ENCODE results near the gene GREB1L. TPM values are rescaled to one million over a fixed set of nuclear protein-coding genes. Genes with fewer than 3 reads are reported as not detected.
"Not testable (repeated sequence)": the region's sequence is repeated elsewhere in the genome, so short reads cannot be mapped to it uniquely, and the experiment has no call there.

GREB1L gene
- total RNA-seq, 2 experiments from 2014 or later, result not detected

DNA sequence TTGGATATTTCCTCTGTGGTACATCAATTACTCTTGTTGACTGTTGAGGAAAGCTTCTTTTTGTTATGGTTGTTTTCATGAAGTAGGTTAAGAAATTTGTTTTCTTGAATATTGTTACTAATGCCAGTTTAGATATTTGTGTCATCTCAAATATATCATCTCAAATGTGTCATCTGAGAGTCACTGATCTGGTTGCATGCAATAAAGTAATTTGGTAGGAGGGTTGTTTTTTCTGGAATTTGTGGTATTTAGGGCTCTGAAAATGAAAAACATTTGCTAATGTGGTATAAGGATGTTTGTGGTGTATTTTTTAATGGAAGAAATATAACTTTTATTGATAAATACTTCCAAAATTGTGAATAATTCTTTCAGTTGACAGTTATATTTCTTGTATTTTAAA, 117.7 kb downstream of the GREB1L start:
- POLR2A ChIA-PET, result no interaction called here
- CTCF ChIA-PET, result no interaction called here

DNA sequence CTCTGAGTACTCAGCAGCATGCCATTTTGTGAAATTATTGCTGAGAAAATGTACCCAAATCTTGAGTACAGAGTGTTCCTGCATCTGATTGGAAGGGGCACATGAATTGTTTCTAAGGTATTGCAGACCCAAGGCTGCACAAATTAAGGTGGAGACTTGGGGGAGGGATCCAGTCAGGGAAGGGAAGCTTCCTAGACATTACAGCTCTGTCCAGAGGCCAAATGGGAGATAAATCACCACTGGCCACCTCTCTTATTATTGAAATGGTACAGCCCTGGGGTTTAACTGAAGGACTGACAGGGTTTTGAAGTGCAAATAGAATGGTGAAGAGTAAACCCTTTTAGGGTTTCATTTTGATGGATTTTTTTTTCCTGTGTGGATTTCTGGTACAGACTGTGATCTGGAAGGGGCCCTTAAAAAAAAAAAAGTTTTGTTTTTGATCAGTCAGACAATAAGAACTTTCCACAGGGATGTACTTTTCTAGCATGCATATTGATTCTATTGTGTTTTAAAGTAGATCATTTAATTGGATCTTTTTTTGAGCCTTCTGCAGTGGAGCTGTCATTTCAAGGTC, 119.4 kb downstream of the GREB1L start:
- ChIA-PET CTCF (interaction anchor here (0.6 kb wide), 1 partner anchor 180 kb away, joined by 3 read pairs; no protein-coding TSS in a partner anchor), POLR2A (no interaction called here)

DNA sequence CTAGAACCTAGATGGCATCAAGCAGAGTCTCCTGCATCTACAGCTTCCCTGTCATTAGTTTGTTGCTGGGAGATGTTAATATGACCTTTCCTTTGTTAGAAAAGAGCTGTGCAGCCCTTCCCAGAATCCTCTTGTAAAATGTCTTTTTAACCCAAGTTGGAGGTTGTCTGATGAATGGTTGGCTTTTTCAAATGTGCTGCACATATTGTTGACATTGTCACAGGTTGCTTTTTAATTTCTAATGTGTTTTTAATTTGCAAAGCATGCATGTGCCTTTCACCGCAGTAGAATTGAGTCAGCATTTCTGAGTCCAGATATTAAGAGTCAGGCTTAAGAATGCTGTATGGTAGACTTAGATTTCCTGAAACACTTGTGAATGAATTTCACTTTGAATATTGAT, 120.8 kb downstream of the GREB1L start:
- ChIA-PET CTCF (no interaction called here), POLR2A (no interaction called here)

DNA sequence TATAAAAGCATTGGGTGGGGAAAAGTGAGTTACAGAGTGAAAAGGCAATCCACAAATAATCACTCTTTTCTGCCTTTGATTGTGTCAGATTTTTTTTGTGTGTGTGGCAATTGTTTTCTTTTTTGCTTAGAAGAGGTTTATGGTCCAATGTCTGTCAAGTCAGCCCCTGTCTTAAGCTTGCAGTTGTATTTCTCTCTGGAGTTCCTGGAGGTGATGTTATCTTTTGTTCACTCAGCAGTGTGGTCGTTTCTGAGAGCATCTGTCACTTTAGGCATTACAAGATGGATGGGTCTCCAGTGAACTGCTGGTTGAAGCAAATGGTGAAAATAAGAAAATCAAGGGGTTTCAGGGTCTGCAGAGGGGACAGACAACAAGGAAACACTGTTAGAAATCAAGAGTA, 121.3 kb downstream of the GREB1L start:
- ChIA-PET POLR2A (no interaction called here), CTCF (no interaction called here)

- POLR2A ChIA-PET, result no interaction called here
- CTCF ChIA-PET, result no interaction called here
These were observed 122.4 kb downstream of the GREB1L start for GRCh38 chr18:21364471-21364870.

DNA sequence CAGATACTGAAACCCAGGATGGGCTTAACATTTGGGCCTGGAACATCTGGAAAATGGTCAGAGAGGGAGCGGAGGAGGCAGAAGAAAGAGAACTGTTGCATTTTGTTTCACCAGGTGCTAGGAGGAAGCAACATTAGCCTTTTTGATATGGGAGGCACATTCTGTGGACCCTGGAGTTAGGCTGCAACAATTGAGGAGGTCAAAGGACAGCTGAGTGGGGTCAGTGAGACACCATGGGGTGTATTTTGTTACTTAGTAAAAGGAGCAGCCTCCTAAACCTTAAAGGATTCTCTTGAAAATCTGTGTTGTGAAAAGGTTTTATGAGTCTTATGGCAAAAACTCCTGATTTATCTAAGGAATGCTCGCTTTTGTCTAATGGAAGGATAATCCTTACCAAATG, 124.9 kb downstream of the GREB1L start:
- ChIA-PET POLR2A (no interaction called here), CTCF (no interaction called here)

DNA sequence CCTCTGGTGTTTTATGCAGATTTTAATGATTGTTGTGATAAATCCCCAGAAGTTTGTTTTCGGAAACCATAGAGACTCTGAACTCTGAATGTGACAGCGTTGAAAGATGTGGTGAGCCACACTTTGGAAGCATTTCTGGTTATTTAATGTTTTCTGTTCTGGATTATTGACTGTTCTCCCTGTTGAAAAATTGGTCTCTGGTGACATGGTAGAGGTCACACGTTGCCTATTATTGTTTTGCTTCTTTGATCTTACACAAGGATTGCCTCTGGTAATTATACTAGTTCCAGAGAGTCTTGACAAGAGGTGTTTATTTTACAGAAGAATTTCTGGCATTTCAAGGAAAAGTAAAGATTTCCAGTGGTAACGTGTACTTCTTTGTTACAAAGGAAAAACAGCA, 127.1 kb downstream of the GREB1L start:
- POLR2A ChIA-PET, result no interaction called here
- CTCF ChIA-PET, result no interaction called here

DNA sequence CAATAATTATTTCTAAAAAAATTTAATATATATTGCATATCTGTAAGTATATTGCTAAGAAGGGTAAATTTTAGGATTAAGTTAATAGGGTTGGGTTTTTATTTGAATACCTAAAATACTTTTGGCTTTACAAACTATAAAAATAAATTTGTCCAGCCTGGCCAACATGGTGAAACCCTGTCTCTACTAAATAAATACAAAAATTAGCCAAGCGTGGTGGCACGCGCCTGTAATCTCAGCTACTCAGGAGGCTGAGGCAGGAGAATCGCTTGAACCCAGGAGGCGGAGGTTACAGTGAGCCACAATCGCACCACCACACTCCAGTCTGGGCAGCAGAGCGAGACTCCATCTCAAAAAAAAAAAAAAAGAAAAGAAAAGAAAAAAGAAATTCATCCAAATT, 127.6 kb downstream of the GREB1L start:
- CTCF ChIA-PET, result not testable (repeated sequence)

DNA sequence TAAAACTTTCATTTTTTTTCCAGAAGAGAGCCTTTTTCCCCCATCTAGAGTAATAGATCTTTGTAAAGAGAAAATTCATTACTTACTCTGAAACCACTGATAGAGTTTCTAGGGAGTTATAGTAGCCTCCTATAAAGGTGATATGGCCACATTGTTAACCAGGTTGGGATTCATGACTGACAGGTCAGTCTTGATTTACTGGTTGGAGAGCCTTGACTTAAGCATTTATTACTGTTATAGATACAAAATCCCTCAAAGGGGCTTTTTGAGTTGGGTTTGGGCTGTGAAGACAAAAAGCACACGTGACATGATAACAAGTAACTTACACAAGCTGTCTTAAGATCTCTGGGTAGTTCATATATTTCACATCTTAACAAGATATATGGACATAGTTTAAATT, 141.0 kb downstream of the GREB1L start:
- CTCF ChIA-PET, result no interaction called here

More for the DNA sequence above, 127.6 kb downstream of the GREB1L start:
- POLR2A ChIA-PET, result not testable (repeated sequence)

GRCh38 chr18:21386523-21387240, 144.7 kb downstream of the GREB1L start:
- ChIA-PET CTCF (interaction anchor here (0.7 kb wide), 1 partner anchor 56 kb away, joined by 4 read pairs; no protein-coding TSS in a partner anchor), POLR2A (no interaction called here)

More for the DNA sequence above, 141.0 kb downstream of the GREB1L start:
- POLR2A ChIA-PET, result no interaction called here

- ChIA-PET CTCF (no interaction called here), POLR2A (no interaction called here)
These were observed 145.9 kb downstream of the GREB1L start for GRCh38 chr18:21387886-21388285.

DNA sequence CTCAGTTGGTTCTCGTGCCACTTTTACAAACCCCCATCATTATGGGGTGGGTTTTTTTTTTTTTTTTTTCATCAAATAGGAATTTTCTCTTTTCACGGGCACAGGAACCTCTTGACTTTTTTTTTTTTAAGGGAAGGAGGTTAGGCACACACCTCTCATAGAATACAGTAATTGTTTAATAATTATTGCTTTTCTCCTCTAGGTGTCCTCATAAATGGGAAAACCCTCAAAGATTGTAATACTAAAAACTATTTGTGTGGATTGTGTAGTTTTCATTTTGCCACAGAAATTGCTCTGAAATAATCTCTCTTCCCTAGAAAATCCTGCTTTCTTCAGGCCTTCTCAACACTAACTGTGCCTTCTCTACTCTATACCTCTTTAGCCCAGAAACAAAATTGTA, 147.3 kb downstream of the GREB1L start:
- CTCF ChIA-PET, result no interaction called here
- POLR2A ChIA-PET, result no interaction called here

- CTCF ChIA-PET, result no interaction called here
These were observed 147.9 kb downstream of the GREB1L start for GRCh38 chr18:21389903-21390302.

DNA sequence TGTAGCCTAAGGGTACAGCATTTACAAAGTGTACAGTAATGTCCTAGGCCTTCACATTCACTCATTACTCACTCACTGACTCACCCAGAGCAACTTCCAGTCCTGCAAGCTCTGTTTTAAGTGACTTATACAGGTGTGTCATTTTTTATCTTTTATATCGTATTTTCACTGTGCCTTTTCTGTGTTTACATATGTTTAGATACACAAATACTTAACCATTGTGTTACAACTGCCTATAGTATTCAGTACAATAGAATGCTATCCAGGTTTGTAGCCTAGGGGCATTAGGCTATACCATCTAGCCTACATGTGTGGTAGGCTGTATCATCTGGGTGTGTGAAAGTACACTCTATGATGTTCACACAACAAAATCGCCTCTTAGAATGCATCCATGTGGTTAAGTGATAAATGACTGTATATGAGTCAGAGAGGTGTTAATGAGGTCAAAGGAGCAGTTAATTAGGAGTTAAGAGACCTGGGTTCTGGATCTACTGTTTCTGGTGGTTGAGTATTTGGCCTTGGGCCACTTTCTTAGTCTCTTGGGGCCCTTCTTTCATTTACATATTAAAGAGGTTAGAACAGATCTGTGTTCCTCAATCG, 149.1 kb downstream of the GREB1L start:
- ChIA-PET CTCF (no interaction called here), POLR2A (no interaction called here)

More at GRCh38 chr18:21389903-21390302, 147.9 kb downstream of the GREB1L start:
- POLR2A ChIA-PET, result no interaction called here

GRCh38 chr18:21393986-21394385, 152.0 kb downstream of the GREB1L start:
- CTCF ChIA-PET, result no interaction called here
- POLR2A ChIA-PET, result no interaction called here

DNA sequence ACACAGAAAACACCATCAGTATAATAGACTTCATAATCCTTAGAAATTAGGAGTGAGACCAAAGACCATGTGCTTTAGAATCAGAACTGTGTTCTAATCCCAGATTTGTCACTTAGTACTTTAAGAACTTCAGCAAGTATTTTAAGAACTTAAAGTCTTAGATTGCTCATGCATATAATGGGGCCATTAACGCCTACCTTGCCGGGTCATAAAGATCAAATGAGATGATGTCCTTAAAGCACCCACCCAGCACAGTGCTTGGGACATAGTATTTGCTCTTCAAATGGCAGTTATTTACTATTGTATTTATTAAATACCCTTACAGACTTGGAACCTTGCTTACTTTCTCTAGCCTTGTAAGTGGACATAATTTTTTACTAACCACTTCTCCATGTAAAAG, 156.1 kb downstream of the GREB1L start:
- POLR2A ChIA-PET, result no interaction called here
- CTCF ChIA-PET, result no interaction called here

GRCh38 chr18:21402272-21402671, 160.2 kb downstream of the GREB1L start:
- CTCF ChIA-PET, result no interaction called here

DNA sequence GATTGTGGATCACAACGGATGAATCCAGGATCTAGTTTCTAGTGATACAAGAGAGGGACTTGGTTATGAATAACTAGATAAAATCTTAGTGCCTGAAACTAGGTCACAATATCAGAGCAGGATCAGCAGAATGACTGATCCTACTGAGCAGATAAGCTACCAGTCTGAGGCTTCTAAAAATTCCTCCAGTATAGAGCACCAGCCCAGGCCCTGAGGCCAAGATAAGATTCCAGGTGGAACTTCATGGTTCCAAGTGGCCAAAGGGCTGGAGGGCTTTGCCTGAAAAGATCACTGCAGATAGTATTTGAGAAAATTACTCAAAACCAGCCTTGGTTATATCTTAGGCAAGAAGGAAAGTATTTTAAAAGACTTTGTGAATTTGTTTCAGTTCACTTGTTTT, 162.4 kb downstream of the GREB1L start:
- POLR2A ChIA-PET, result no interaction called here
- CTCF ChIA-PET, result no interaction called here

More at GRCh38 chr18:21402272-21402671, 160.2 kb downstream of the GREB1L start:
- POLR2A ChIA-PET, result no interaction called here

- CTCF ChIA-PET, result interaction anchor here (0.6 kb wide), 1 partner anchor 9 kb away, joined by 3 read pairs; no protein-coding TSS in a partner anchor
These were observed 164.1 kb downstream of the GREB1L start for GRCh38 chr18:21406116-21406515.

DNA sequence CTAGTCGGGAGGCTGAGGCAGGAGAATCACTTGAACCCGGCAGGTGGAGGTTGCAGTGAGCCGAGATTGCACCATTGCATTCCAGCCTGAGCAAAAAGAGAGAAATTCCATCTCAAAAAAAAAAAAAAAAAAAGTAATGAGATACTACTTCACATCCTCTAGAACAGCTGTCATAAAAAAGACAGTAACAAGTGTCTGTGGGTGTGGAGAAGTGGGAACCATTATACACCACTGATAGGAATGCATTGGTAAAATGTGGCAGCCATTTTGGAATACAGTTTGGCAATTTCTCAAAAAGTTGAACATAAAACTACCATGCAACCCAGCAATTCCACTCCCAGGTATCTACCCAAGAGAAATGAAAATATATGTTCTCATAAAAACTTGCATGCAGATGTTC, 166.6 kb downstream of the GREB1L start:
- ChIA-PET POLR2A (no interaction called here), CTCF (no interaction called here)

More at GRCh38 chr18:21406116-21406515, 164.1 kb downstream of the GREB1L start:
- POLR2A ChIA-PET, result no interaction called here

DNA sequence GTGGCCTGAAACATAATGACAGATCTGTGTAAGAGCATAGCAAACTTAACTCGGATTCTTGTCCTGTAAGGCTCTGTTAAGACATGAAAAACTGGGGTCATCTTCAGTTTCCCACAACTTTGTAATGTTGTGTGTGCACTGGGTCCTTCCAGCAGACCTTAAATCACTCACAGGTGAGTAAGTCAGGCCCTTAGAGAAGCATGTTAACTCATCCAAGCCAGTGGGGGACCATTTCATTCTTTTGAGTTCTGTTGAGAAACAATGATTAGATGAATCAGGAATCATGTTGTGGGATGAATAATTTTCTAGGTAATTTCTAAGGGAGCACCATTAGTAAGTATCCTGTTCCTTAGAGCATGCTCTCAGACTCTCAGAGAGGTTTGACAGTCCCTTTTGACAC, 191.4 kb downstream of the GREB1L start:
- CTCF ChIA-PET, result no interaction called here
- POLR2A ChIA-PET, result no interaction called here

DNA sequence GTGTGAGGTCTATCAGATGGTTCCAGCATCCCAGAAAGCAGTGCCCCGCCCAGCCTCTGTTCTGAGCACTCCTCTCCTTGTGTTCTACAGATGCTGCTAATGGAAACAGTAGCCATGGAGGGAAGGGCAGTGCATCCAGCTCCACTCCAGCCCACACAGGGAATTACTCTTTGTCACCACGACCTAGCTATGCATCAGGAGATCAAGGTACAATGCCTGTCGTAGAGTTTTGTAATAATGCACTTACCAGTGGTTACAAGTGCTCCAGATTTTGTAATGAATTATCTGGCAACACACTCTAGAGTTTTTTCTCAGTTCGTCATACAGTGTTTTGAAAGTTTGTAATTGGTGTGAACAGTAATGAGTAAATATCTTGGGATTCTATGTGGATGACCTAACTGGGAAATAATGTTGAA, 197.4 kb downstream of the GREB1L start:
- ChIA-PET POLR2A (no interaction called here), CTCF (no interaction called here)
